ENCODE results near the gene LONP2. TPM values are rescaled to one million over a fixed set of nuclear protein-coding genes. Genes with fewer than 3 reads are reported as not detected.
A peak's percentile ranks its signal among the peaks of the same experiment; 100 is the strongest.
"Not testable (repeated sequence)": the region's sequence is repeated elsewhere in the genome, so short reads cannot be mapped to it uniquely, and the experiment has no call there.

The LONP2 gene
- total RNA-seq, 5 donors from 2014 or later (not counting 1 experiment from before 2014, with no cell fraction given): 69.9 to 92.9 (median 84.7) TPM

DNA sequence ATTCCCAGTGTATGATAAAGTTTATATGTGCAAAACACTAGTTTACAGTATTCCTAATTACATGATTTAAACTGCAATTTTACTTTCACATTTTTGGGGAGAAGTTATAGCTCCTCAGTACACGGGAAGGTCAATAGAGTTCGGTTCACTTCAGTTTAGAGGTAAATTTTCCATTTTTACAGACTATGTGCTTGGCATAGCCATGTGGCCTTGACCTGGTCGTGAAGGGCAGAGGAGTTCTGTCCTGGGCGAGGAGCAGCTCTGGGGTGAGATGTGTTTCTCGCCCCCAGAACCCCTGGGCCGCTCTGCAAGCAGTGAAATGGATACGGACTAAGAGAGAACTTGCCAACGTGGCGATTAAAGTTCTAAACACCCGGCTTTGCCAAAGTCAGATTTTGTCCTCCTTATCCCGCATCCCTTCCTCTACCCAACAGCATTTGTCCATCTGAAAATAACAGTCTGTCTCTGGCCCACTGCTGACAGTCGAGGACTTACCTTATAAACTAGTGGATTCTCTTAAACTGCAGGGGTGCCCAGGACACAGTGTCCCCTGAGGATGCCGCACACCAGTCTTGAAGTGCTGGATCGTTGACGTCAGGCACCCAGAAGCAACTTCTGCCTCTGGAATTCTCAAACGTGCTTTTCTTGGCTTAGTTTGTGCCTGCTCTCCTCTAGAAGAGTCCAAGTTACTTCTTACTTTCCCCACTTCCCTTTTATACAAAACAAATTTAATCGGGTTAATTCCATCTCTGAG lies 142.6 kb downstream of the LONP2 start:
- no peak for ATAC-seq (replicated peaks in 1 of 4)
- Histone ChIP-seq H3K27ac (ENCODE audit: low read length) (no peak overlapping the region), H3K4me3 (ENCODE audit: control insufficient read depth in 1 of 2, extremely low read depth in 1 of 2, low read length in 1 of 2) (no peak overlapping the region), H3K27me3 (replicated peaks in 1 of 2; ENCODE audit: control insufficient read depth in 2 of 2, extremely low read depth in 1 of 2, insufficient read depth in 2 of 2, low read length in 1 of 2) (no peaks in the 10 kb centered on the region), H3K36me3 (ENCODE audit: control insufficient read depth in 2 of 2, extremely low read depth in 1 of 2, insufficient read depth in 1 of 2, low read length in 1 of 2) (no peaks in the 10 kb centered on the region), H3K4me1 (ENCODE audit: control insufficient read depth in 1 of 2, extremely low read depth in 1 of 2, insufficient read depth in 2 of 2, low read length in 2 of 2) (peaks cover 7 to 14% of the 10 kb centered on the region in 2 experiments), H3K9me3 (no peaks in the 10 kb centered on the region)
- ChIA-PET POLR2A (no interaction called here), CTCF (interaction anchor here in 1 of 2 donors (1.2 to 2.8 kb wide), 2 partner anchors 20 to 226 kb away, joined by 7 to 8 read pairs; no protein-coding TSS in a partner anchor)
- no peak for DNase-seq
- H3K27me3 Mint-ChIP-seq: no peaks in the 10 kb centered on the region
- peaks cover 13 to 24% (median 17%) of the 10 kb centered on the region in 3 donors for H3K4me1 Mint-ChIP-seq
- WGBS (ENCODE audit: insufficient coverage): 92% methylated on average over 12 of the region's 17 CpGs
- H3K36me3 Mint-ChIP-seq: no peaks in the 10 kb centered on the region
- H3K4me3 Mint-ChIP-seq: peak overlapping the region; percentile 34 to 88 (median 84)
- H3K9me3 Mint-ChIP-seq: no peaks in the 10 kb centered on the region
- no peak overlapping the region for H3K27ac Mint-ChIP-seq

DNA sequence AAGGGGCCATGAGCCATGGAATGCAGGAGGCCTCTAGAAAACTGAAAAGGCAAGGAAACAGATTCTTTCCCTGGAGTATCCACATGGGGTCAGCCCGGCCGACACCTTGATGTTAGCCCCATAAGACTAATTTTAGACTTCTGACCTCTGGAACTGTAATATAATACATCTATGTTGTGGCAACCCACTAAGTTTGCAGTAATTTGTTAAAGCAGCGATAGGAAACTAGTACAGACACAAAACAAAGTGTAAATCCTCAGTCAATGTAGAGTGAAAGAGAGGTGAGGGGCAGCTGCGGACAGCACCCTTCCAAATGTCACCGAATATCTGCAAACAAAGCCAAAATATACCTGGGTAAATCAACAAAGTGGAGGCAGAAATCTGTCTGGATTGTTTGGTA lies 148.3 kb downstream of the LONP2 start:
- H3K36me3 Mint-ChIP-seq: no peaks in the 10 kb centered on the region
- no CpG with 5 or more reads among the region's 5 CpGs for WGBS (ENCODE audit: insufficient coverage)
- POLR2A ChIA-PET: no interaction called here
- H3K27ac Mint-ChIP-seq: no peak overlapping the region
- Histone ChIP-seq H3K9me3 (no peaks in the 10 kb centered on the region), H3K4me1 (ENCODE audit: control insufficient read depth in 1 of 2, extremely low read depth in 1 of 2, insufficient read depth in 2 of 2, low read length in 2 of 2) (no peaks in the 10 kb centered on the region), H3K27ac (ENCODE audit: low read length) (no peak overlapping the region), H3K36me3 (ENCODE audit: control insufficient read depth in 2 of 2, extremely low read depth in 1 of 2, insufficient read depth in 1 of 2, low read length in 1 of 2) (no peaks in the 10 kb centered on the region), H3K4me3 (ENCODE audit: control insufficient read depth in 1 of 2, extremely low read depth in 1 of 2, low read length in 1 of 2) (no peak overlapping the region), H3K27me3 (replicated peaks in 1 of 2; ENCODE audit: control insufficient read depth in 2 of 2, extremely low read depth in 1 of 2, insufficient read depth in 2 of 2, low read length in 1 of 2) (no peaks in the 10 kb centered on the region)
- DNase-seq (no peak), ATAC-seq (replicated peaks in 1 of 4) (no peak)
- H3K9me3 Mint-ChIP-seq: no peaks in the 10 kb centered on the region
- CTCF ChIA-PET: no interaction called here
- no peak overlapping the region for H3K4me3 Mint-ChIP-seq
- H3K4me1 Mint-ChIP-seq: no peaks in the 10 kb centered on the region
- no peaks in the 10 kb centered on the region for H3K27me3 Mint-ChIP-seq

DNA sequence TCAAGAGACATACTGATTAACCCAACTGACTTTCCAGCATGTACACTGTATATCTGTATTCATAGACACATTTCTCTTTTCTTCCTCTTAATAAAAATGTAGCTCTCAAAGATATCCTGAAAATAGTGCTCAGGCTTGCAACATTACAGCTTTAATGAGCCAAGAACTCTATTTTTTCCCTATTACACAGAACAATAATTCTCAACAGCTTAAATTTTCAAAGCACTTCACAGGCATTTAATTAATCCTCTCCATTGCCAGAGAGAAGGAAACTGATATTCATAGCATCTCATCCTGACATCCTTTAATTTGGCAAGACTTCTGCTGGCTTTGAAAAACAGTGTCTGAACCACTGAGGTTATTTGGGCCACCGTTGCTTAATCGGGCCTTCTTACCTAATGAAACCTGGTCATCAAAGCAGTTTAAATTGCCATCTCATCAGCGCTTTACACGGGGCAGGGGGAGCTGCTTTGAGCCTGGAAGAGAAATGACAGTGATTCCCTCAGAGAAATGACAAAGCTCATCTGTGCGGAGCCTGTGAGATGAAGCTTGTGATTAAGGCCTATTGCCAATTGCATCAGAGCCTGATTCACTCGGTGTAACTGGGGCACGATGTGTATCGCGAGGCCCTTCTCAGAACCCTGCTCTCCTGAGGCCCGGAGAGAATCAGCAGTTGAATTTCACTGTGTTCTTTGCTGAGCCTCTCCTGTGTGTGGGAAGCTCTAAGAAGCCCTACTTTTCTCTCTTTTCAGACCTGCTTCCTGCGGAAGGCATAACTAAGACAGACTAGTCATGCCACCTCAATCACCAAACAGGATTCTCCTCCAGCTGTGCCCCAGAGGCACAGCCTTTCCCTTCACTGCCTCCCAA lies 149.6 kb downstream of the LONP2 start:
- Histone ChIP-seq H3K27me3 (replicated peaks in 1 of 2; ENCODE audit: control insufficient read depth in 2 of 2, extremely low read depth in 1 of 2, insufficient read depth in 2 of 2, low read length in 1 of 2) (no peaks in the 10 kb centered on the region), H3K9me3 (no peaks in the 10 kb centered on the region), H3K27ac (ENCODE audit: low read length) (no peak overlapping the region), H3K4me1 (ENCODE audit: control insufficient read depth in 1 of 2, extremely low read depth in 1 of 2, insufficient read depth in 2 of 2, low read length in 2 of 2) (no peaks in the 10 kb centered on the region), H3K36me3 (ENCODE audit: control insufficient read depth in 2 of 2, extremely low read depth in 1 of 2, insufficient read depth in 1 of 2, low read length in 1 of 2) (no peaks in the 10 kb centered on the region), H3K4me3 (ENCODE audit: control insufficient read depth in 1 of 2, extremely low read depth in 1 of 2, low read length in 1 of 2) (no peak overlapping the region)
- ATAC-seq (replicated peaks in 1 of 4) (no peak), DNase-seq (no peak)
- Mint-ChIP-seq H3K4me3 (no peak overlapping the region), H3K27ac (no peak overlapping the region), H3K27me3 (no peaks in the 10 kb centered on the region), H3K4me1 (no peaks in the 10 kb centered on the region), H3K36me3 (no peaks in the 10 kb centered on the region), H3K9me3 (no peaks in the 10 kb centered on the region)
- WGBS (ENCODE audit: insufficient coverage): 81% methylated on average over 8 of the region's 11 CpGs
- ChIA-PET POLR2A (interaction anchor here in 1 of 2 donors (0.5 kb wide), 1 partner anchor 36 kb away, joined by 4 read pairs; no protein-coding TSS in a partner anchor), CTCF (interaction anchor here (0.8 to 1.0 kb wide), 3 partner anchors 38 to 230 kb away, joined by 3 read pairs; no protein-coding TSS in a partner anchor)

DNA sequence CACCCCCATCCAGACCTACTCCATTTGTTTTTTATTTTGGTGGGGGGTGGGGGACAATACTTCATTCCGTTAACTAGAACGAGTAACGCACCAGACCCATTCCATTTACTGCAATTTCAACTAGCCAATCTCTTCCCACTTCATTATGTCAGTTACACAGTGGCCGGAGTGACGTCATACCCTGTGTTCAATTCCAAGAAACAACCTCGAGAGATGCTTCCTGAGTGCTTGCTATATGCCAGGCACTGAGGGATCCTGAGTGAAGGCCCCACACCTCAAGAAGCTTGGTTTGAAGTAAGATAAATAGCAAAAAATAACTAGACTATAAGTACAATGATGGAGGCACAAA lies 150.2 kb downstream of the LONP2 start:
- Histone ChIP-seq H3K27me3 (replicated peaks in 1 of 2; ENCODE audit: control insufficient read depth in 2 of 2, extremely low read depth in 1 of 2, insufficient read depth in 2 of 2, low read length in 1 of 2) (no peaks in the 10 kb centered on the region), H3K4me1 (ENCODE audit: control insufficient read depth in 1 of 2, extremely low read depth in 1 of 2, insufficient read depth in 2 of 2, low read length in 2 of 2) (no peaks in the 10 kb centered on the region), H3K4me3 (ENCODE audit: control insufficient read depth in 1 of 2, extremely low read depth in 1 of 2, low read length in 1 of 2) (no peak overlapping the region), H3K27ac (ENCODE audit: low read length) (no peak overlapping the region), H3K36me3 (ENCODE audit: control insufficient read depth in 2 of 2, extremely low read depth in 1 of 2, insufficient read depth in 1 of 2, low read length in 1 of 2) (no peaks in the 10 kb centered on the region), H3K9me3 (no peaks in the 10 kb centered on the region)
- H3K27me3 Mint-ChIP-seq: no peaks in the 10 kb centered on the region
- no CpG with 5 or more reads among the region's 6 CpGs for WGBS (ENCODE audit: insufficient coverage)
- no peaks in the 10 kb centered on the region for H3K36me3 Mint-ChIP-seq
- DNase-seq (no peak), ATAC-seq (replicated peaks in 1 of 4) (no peak)
- H3K4me3 Mint-ChIP-seq: no peak overlapping the region
- no peak overlapping the region for H3K27ac Mint-ChIP-seq
- H3K9me3 Mint-ChIP-seq: no peaks in the 10 kb centered on the region
- POLR2A ChIA-PET: interaction anchor here in 1 of 2 donors (0.5 kb wide), 1 partner anchor 37 kb away, joined by 4 read pairs; no protein-coding TSS in a partner anchor
- CTCF ChIA-PET: interaction anchor here (0.8 to 1.0 kb wide), 3 partner anchors 38 to 229 kb away, joined by 3 read pairs; no protein-coding TSS in a partner anchor
- no peaks in the 10 kb centered on the region for H3K4me1 Mint-ChIP-seq

DNA sequence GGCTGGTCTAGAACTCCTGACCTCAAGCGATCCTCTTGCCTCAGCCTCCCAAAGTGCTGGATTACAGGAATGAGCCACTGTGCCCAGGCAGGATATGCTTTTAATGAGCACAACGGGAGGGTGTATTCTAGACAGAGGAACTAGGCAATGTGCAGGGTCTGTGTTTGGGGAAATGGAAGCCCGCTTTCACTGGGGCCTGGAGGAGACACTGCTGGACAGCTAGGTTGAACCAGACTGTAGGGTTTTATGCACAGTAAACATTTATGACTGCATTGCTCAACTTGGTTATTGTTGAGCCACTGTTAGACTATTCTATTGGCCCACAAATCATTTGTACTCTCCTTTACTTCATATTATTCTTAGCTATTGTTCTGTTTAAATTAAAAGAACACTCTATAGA lies 151.3 kb downstream of the LONP2 start:
- CTCF ChIA-PET: no interaction called here
- H3K27me3 Mint-ChIP-seq: no peaks in the 10 kb centered on the region

DNA sequence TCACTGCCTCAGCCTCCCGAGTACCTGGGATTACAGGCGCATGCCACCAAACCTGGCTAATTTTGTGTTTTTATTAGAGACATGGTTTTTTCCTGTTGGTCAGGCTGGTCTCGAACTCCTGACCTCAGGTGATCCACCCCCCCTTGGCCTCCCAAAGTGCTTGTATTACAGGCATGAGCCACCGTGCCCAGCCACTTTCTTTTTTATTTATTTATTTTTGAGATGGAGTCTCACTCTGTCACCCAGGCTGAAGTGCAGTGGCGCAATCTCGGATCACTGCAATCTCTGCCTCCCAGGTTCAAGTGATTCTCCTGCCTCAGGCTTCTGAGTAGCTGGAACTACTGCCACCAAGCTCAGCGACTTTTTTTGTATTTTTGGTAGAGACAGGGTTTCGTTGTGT lies 158.4 kb downstream of the LONP2 start:
- ATAC-seq (replicated peaks in 1 of 4); H3K27me3 ChIP-seq (replicated peaks in 1 of 2; ENCODE audit: control insufficient read depth in 2 of 2, extremely low read depth in 1 of 2, insufficient read depth in 2 of 2, low read length in 1 of 2); H3K9me3 Mint-ChIP-seq; H3K27me3 Mint-ChIP-seq; H3K36me3 ChIP-seq (ENCODE audit: control insufficient read depth in 2 of 2, extremely low read depth in 1 of 2, insufficient read depth in 1 of 2, low read length in 1 of 2); DNase-seq; H3K4me1 ChIP-seq (ENCODE audit: control insufficient read depth in 1 of 2, extremely low read depth in 1 of 2, insufficient read depth in 2 of 2, low read length in 2 of 2); H3K9me3 ChIP-seq; H3K36me3 Mint-ChIP-seq; H3K4me1 Mint-ChIP-seq; H3K4me3 Mint-ChIP-seq; H3K27ac ChIP-seq (ENCODE audit: low read length); CTCF ChIA-PET; H3K27ac Mint-ChIP-seq; H3K4me3 ChIP-seq (ENCODE audit: control insufficient read depth in 1 of 2, extremely low read depth in 1 of 2, low read length in 1 of 2); POLR2A ChIA-PET: not testable (repeated sequence)
- WGBS (ENCODE audit: insufficient coverage): 82% methylated on average over 2 of the region's 8 CpGs

More for the DNA sequence above, 151.3 kb downstream of the LONP2 start:
- no peak overlapping the region for H3K27ac ChIP-seq (ENCODE audit: low read length)
- no peaks in the 10 kb centered on the region for H3K27me3 ChIP-seq (replicated peaks in 1 of 2; ENCODE audit: control insufficient read depth in 2 of 2, extremely low read depth in 1 of 2, insufficient read depth in 2 of 2, low read length in 1 of 2)
- H3K36me3 ChIP-seq (ENCODE audit: control insufficient read depth in 2 of 2, extremely low read depth in 1 of 2, insufficient read depth in 1 of 2, low read length in 1 of 2): no peaks in the 10 kb centered on the region
- no peaks in the 10 kb centered on the region for H3K9me3 ChIP-seq
- H3K4me3 ChIP-seq (ENCODE audit: control insufficient read depth in 1 of 2, extremely low read depth in 1 of 2, low read length in 1 of 2): no peak overlapping the region
- 72% methylated on average over 2 of the region's 3 CpGs for WGBS (ENCODE audit: insufficient coverage)
- DNase-seq (no peak), ATAC-seq (replicated peaks in 1 of 4) (no peak)
- Mint-ChIP-seq H3K9me3 (no peaks in the 10 kb centered on the region), H3K4me1 (no peaks in the 10 kb centered on the region), H3K27ac (no peak overlapping the region), H3K36me3 (no peaks in the 10 kb centered on the region), H3K4me3 (no peak overlapping the region)
- POLR2A ChIA-PET: no interaction called here
- H3K4me1 ChIP-seq (ENCODE audit: control insufficient read depth in 1 of 2, extremely low read depth in 1 of 2, insufficient read depth in 2 of 2, low read length in 2 of 2): no peaks in the 10 kb centered on the region
